CD14-positive monocyte (primary cell): ENCODE data around the gene SIRPA. TPM values are rescaled to one million over a fixed set of nuclear protein-coding genes. Genes with fewer than 3 reads are reported as not detected.
A peak's percentile ranks its signal among the peaks of the same experiment; 100 is the strongest.

ENCODE experiments used
- DNase-seq, 3 donors: peaks; one replicate each; pipeline ENCODE4 v3.0.0-alpha.2; 2011 to 2022
- H2AFZ ChIP-seq: 2 replicates; pipeline ENCODE4 v1.6.0; 2012; ENCODE audit warnings: mild to moderate bottlenecking, low read depth, low read length, inconsistent platforms; ENCODE audit not compliant: insufficient read depth, poor library complexity, severe bottlenecking
- H3K27ac ChIP-seq, 2 donors: 1 replicate in 1 of 2; 2 replicates in 1 of 2; pipeline ENCODE4 v1.5.1; 2012 to 2013; ENCODE audit warnings: low read length in 2 of 2, control low read depth in 1 of 2, inconsistent platforms in 1 of 2, low read depth in 1 of 2, mild to moderate bottlenecking in 1 of 2
- H3K27me3 ChIP-seq, 2 donors: one replicate each; pipeline versions ENCODE4 v1.6.0 to v1.6.1; 2011 to 2013; ENCODE audit warnings: low read length in 2 of 2; ENCODE audit not compliant: control insufficient read depth in 2 of 2, insufficient read depth in 2 of 2
- H3K36me3 ChIP-seq, 2 donors: replicated peaks in 1 of 2; 1 replicate in 1 of 2; 2 replicates in 1 of 2; pipeline versions ENCODE4 v1.5.1 to v1.6.1; 2012 to 2013; ENCODE audit warnings: low read length in 2 of 2, control low read depth in 1 of 2, inconsistent platforms in 1 of 2, mild to moderate bottlenecking in 1 of 2; ENCODE audit not compliant: insufficient read depth in 2 of 2, control insufficient read depth in 1 of 2
- H3K4me1 ChIP-seq, 2 donors: 1 replicate in 1 of 2; 2 replicates in 1 of 2; pipeline versions ENCODE4 v1.5.1 to v1.6.1; 2012 to 2013; ENCODE audit warnings: low read length in 2 of 2, control low read depth in 1 of 2, inconsistent platforms in 1 of 2, mild to moderate bottlenecking in 1 of 2, moderate library complexity in 1 of 2; ENCODE audit not compliant: insufficient read depth in 2 of 2, control insufficient read depth in 1 of 2
- H3K4me2 ChIP-seq: replicated peaks from 2 replicates; pipeline ENCODE3; 2012; ENCODE audit warnings: low read length, moderate library complexity, mild to moderate bottlenecking; ENCODE audit not compliant: poor library complexity, severe bottlenecking; ENCODE audit errors: extremely low read depth
- H3K4me3 ChIP-seq, 3 experiments: fragments of 200-600 bp in 1 of 3; sonication (generic) in 1 of 3; replicated peaks in 1 of 3; 1 replicate in 2 of 3; 2 replicates in 1 of 3; pipeline ENCODE4 v1.5.1; 2011 to 2013; ENCODE audit warnings: low read length in 3 of 3, mild to moderate bottlenecking in 3 of 3, control low read depth in 2 of 3, low read depth in 2 of 3, inconsistent platforms in 1 of 3, moderate library complexity in 1 of 3
- H3K79me2 ChIP-seq: 2 replicates; pipeline ENCODE4 v1.6.0; 2012; ENCODE audit warnings: mild to moderate bottlenecking, control low read depth, inconsistent platforms, low read length, moderate library complexity; ENCODE audit not compliant: insufficient read depth
- H3K9ac ChIP-seq: 2 replicates; pipeline ENCODE4 v1.6.0; 2017; ENCODE audit warnings: low read length, mild to moderate bottlenecking; ENCODE audit not compliant: insufficient read depth, poor library complexity, severe bottlenecking
- H3K9me3 ChIP-seq, 2 donors: replicated peaks in 1 of 2; 1 replicate in 1 of 2; 2 replicates in 1 of 2; pipeline versions ENCODE4 v1.5.1 to v1.6.1; 2012 to 2013; ENCODE audit warnings: low read length in 2 of 2, control low read depth in 1 of 2; ENCODE audit not compliant: control insufficient read depth in 1 of 2, insufficient read depth in 1 of 2
- H4K20me1 ChIP-seq: 2 replicates; pipeline ENCODE4 v1.6.0; 2012; ENCODE audit warnings: mild to moderate bottlenecking, low read length, control low read depth, moderate library complexity; ENCODE audit not compliant: insufficient read depth
- H3K27ac Mint-ChIP-seq, 7 donors: one replicate each; pipeline ENCODE4 v1.8.0; 2020; ENCODE audit warnings: mild to moderate bottlenecking in 7 of 7, mixed read lengths in 7 of 7, moderate library complexity in 6 of 7, inconsistent platforms in 2 of 7
- H3K27me3 Mint-ChIP-seq, 3 donors: one replicate each; pipeline ENCODE4 v1.8.0; 2021 to 2022; ENCODE audit warnings: low read depth in 3 of 3, mild to moderate bottlenecking in 3 of 3, mixed read lengths in 3 of 3, moderate library complexity in 3 of 3, inconsistent platforms in 1 of 3
- H3K36me3 Mint-ChIP-seq, 2 donors: one replicate each; pipeline ENCODE4 v1.8.0; 2020; ENCODE audit warnings: mixed read lengths in 2 of 2, inconsistent platforms in 1 of 2, mild to moderate bottlenecking in 1 of 2
- H3K4me1 Mint-ChIP-seq: one replicate; pipeline ENCODE4 v1.8.0; 2020; ENCODE audit warnings: mild to moderate bottlenecking, mixed read lengths
- H3K4me3 Mint-ChIP-seq, 2 donors: one replicate each; pipeline ENCODE4 v1.8.0; 2020; ENCODE audit warnings: mild to moderate bottlenecking in 2 of 2, mixed read lengths in 2 of 2, moderate library complexity in 1 of 2
- H3K9me3 Mint-ChIP-seq, 7 donors: one replicate each; pipeline ENCODE4 v1.8.0; 2020 to 2022; ENCODE audit warnings: mixed read lengths in 7 of 7, mild to moderate bottlenecking in 6 of 7, moderate library complexity in 6 of 7, inconsistent platforms in 2 of 7
- WGBS: methylation state at CpG from one replicate; pipeline ENCODE4 v1.1.5; 2013; ENCODE audit warnings: missing lambda C conversion rate; ENCODE audit not compliant: insufficient coverage; 5-methylcytosine and 5-hydroxymethylcytosine counted together
- intact Hi-C, 2 donors: fragments of 100-400 bp; cut with micrococcal nuclease; formaldehyde crosslinking; loops; one replicate each; pipeline versions ENCODE4 v1.15.0 to v1.15.1; 2023
- polyA plus RNA-seq, 3 donors: library from polyadenylated mRNA; depleted of rRNA in 1 of 3; unstranded in 2 of 3; stranded (reverse) in 1 of 3; fragments of 300-500 nt in 2 of 3; fragments of >200 nt in 1 of 3; fragmentation: Illumina TruSeq in 2 of 3; gene quantifications; 1 replicate in 2 of 3; 2 replicates in 1 of 3; pipeline ENCODE4 v1.2.3, GENCODE V29; 2012 to 2021
- TF ChIP-seq, protein P1 (sequence below): fragments of 200-600 bp; IDR thresholded peaks from one replicate; pipeline ENCODE4 v1.8.0; 2022; ENCODE audit warnings: antibody characterized with exemption, mild to moderate bottlenecking

Gene SIRPA
- polyA plus RNA-seq, 3 donors: 28.4 to 126 (median 58.3) TPM

GRCh38 chr20:1900321-1900801 lies 5.2 kb downstream of the SIRPA start:
- peaks cover 100% of the 10 kb centered on the region for H3K79me2 ChIP-seq
- H4K20me1 ChIP-seq: peaks cover 99% of the 10 kb centered on the region
- TF ChIP-seq, protein P1, sequence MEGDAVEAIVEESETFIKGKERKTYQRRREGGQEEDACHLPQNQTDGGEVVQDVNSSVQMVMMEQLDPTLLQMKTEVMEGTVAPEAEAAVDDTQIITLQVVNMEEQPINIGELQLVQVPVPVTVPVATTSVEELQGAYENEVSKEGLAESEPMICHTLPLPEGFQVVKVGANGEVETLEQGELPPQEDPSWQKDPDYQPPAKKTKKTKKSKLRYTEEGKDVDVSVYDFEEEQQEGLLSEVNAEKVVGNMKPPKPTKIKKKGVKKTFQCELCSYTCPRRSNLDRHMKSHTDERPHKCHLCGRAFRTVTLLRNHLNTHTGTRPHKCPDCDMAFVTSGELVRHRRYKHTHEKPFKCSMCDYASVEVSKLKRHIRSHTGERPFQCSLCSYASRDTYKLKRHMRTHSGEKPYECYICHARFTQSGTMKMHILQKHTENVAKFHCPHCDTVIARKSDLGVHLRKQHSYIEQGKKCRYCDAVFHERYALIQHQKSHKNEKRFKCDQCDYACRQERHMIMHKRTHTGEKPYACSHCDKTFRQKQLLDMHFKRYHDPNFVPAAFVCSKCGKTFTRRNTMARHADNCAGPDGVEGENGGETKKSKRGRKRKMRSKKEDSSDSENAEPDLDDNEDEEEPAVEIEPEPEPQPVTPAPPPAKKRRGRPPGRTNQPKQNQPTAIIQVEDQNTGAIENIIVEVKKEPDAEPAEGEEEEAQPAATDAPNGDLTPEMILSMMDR: peak; percentile 41
- DNase-seq: peak in 1 of 3 donors; percentile 29
- no peak overlapping the region for H3K9ac ChIP-seq
- Mint-ChIP-seq H3K36me3 (peaks cover 73 to 86% of the 10 kb centered on the region in 2 donors), H3K9me3 (no peaks in the 10 kb centered on the region), H3K4me3 (no peak overlapping the region), H3K4me1 (peaks cover 44% of the 10 kb centered on the region), H3K27ac (peak overlapping the region in 4 of 7 donors; percentile 13 to 65 (median 44)), H3K27me3 (peaks cover 0 to 2% (median 1%) of the 10 kb centered on the region in 3 donors)
- H3K36me3 ChIP-seq: peaks cover 51 to 71% of the 10 kb centered on the region in 2 donors
- no peak overlapping the region for H3K4me2 ChIP-seq
- 71% methylated on average over 10 of the region's 10 CpGs for WGBS
- H3K4me1 ChIP-seq: peaks cover 36 to 44% of the 10 kb centered on the region in 2 donors
- intact Hi-C loops: no loop called here
- no peak overlapping the region for H2AFZ ChIP-seq
- H3K4me3 ChIP-seq: no peak overlapping the region
- peak overlapping the region in 1 of 2 donors; percentile 35 for H3K27ac ChIP-seq
- no peaks in the 10 kb centered on the region for H3K9me3 ChIP-seq
- no peaks in the 10 kb centered on the region for H3K27me3 ChIP-seq

DNA sequence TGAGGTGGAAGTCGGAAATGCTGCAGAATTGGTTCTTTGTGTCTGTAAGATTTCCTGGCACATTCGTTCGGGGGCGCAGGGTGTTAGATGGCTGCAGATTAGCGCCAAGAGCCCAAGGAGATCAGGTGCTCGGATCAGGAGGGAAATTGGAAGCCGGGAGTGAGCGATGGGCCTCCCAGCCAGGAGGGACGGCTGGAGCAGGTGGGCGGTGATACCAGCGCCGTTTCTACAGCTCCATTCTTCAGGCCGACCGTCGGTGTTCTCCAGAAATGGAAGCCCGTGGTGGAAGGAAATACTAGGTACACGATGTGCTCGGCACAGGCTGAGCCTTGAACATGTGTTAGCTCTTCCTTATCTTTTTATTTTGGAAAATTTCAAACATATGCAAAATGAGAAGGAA lies 6.5 kb downstream of the SIRPA start:
- peaks cover 29 to 35% of the 10 kb centered on the region in 2 donors for H3K4me1 ChIP-seq
- WGBS: 97% methylated on average over 13 of the region's 18 CpGs
- Mint-ChIP-seq H3K4me3 (no peak overlapping the region), H3K27me3 (peaks cover 0 to 1% (median 0%) of the 10 kb centered on the region in 3 donors), H3K4me1 (peaks cover 42% of the 10 kb centered on the region), H3K9me3 (no peaks in the 10 kb centered on the region), H3K36me3 (peaks cover 86 to 94% of the 10 kb centered on the region in 2 donors), H3K27ac (peak overlapping the region in 1 of 7 donors; percentile 23)
- no peaks in the 10 kb centered on the region for H3K27me3 ChIP-seq
- H3K4me2 ChIP-seq: no peak overlapping the region
- H3K36me3 ChIP-seq: peaks cover 64 to 84% of the 10 kb centered on the region in 2 donors
- TF ChIP-seq, protein P1: no peak
- no peak overlapping the region for H3K27ac ChIP-seq
- intact Hi-C loops: no loop called here
- no peak overlapping the region for H2AFZ ChIP-seq
- no peaks in the 10 kb centered on the region for H3K9me3 ChIP-seq
- H3K4me3 ChIP-seq: no peak overlapping the region
- no peak for DNase-seq
- no peak overlapping the region for H3K9ac ChIP-seq
- peaks cover 99% of the 10 kb centered on the region for H4K20me1 ChIP-seq
- H3K79me2 ChIP-seq: peaks cover 100% of the 10 kb centered on the region
